GM19395 (cell line): ENCODE measurements around the gene GALNT2.

Source experiments
- ATAC-seq: cut with Tn5 transposase; IDR thresholded peaks from one replicate; pipeline ENCODE4 v1.9.1; 2021; ENCODE audit warnings: mild to moderate bottlenecking, moderate library complexity; ENCODE audit not compliant: unreplicated experiment

GALNT2 gene

DNA sequence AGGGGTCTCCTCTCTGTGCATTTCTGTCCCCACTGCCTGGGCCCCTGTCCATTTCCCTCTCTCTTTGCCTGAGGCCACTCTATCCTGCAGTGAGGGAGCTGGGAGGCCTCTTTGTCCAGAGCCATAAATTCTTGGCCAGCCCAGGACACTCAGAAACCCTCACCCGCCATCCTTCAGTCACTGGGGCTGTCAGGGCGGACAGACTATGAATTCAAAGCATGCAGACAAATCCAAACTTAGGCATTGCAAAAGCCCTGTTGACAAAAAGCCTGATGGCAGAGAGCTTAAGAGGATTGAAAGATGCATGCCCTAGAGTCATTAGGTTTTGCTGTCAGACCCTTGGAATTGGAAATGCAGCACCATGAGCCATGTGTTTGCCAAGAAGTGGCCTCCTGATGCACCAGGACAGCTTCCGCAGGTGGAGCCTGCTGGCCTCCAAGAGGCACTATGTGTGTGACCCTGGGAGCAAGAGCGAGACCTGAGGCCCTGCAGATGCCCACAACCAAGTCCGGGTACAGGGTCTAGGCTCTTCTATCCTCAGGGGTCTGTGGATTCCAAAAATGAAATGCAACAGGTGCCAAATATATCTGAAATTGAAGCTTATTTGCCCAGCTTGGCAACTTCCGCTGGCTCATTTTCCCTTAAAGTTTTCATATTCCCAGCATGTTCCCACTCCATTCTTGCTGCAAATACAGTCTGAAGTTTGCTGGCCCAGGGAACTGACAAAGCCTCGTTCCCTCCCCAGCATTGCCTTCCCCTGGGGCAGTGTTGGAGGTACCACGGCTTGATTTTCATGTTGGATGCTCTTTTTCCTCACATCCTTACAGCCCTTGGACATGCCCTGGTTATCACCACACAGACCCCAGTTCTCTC is 181.2 kb downstream of the GALNT2 start:
- ATAC-seq: no peak

DNA sequence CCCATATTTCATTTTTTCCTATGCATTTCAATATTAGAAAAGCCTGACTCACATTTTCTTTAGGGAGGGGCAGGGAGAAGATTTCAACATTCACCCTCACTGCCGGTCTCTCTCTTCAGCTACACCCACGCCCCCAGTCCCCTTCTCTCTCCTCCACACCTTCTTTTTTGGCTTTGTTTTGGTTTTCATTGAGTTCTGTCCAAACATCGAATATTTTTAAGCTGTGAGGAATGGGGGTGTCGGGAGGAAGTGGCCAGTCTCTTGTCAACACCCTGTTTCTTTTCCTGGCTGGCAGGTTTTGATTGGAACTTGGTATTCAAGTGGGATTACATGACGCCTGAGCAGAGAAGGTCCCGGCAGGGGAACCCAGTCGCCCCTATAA is 181.8 kb downstream of the GALNT2 start:
- no peak for ATAC-seq

DNA sequence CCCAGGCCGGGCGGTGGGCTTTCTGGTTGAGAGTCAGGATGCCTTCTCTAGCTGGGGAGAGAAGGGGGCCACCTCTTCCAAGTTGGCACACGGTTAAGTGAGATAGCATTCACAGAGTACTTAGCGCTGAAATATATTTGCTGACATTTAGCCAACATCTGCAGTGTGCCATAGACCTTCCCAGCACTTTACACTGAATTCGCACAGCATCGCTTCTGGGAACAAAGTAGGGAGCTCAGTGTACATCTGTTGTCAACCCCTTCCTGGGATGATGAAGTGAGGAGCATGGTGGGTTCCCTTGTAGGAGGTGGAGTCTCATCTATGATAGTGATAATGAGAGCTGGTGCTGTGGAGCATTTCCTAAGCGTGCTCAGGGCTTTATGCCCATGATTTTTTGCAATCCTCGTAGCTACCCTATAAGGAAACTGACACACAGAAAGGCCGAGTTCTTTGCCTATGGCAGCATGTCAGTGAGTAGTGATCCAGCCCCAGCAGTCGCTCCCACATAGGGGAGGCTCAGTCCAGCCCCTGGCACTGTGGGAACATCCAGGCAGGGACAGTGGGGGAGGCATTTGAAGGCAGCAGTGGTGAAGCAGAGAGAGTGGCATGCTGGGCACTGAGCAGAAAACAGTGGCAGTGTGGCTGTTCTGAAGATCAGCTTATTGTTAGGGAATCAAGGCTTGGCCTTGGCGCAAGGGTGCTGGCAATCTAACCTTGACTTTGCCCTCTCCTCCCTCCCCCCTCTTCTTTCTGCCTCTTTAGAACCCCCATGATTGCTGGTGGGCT is 182.8 kb downstream of the GALNT2 start:
- no peak for ATAC-seq

DNA sequence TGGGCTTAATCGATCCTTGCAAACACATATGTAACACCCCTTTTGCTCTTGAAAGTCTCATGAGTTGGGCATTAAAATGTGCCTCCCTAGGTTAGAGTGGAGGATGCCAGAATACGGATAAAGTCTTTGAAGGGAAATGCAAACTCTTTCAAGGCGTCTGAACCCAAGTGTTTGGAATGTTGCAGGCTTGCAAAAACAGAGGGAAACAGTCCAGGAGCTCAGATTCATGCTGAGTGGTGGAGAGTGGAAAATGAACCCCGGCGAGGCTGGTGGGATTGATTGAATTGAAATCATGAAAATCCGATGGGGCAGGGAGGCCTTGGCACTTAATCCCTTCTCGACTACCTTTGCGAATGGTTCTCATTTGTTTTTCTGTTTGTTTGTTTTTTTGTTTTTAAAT is 183.6 kb downstream of the GALNT2 start:
- no peak for ATAC-seq

DNA sequence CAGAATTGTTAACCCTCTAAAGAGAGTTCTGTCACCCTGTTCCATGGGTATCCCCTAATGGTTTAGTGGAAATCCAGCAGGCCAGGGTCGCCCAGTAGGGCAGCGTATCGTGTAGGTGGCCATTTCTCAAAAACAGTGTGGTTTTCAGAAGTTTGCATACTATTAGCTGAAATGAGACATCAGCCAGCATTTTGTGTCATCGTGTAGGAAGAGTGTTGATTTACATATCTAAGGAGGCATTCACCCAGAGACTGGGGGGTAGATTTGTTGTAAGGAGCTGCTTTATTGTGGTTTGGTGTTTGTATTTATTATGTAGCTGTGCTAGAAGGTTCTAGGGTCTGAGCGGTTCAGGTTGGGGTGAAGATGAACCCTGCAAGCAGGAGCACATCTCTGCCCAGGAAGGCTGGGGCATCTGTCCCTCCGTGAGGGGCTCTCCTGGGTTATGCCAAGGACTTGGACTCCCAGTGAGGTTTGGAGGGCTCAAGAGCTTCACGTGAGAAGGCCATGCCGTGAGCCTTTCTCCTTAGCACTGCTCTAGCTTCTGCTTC is 184.7 kb downstream of the GALNT2 start:
- ATAC-seq: peak; percentile 76

DNA sequence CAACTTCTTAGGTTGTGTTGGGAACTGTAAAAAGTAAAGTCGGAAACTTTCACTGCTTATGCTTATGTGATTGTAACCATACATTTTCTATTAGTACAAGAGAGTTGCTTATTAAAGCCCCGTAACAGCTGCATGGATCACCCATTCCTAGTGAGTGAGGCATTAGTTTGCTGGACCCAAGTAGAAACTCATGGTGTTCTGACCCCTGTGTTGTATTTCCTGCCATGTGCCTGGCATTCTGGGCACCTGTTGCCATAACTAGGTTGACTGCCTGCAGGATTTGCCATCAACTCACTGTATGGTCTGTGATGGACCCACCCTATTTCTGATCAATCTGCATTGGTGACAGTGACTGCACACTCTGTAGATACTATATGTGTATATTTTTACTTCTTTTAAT is 186.1 kb downstream of the GALNT2 start:
- no peak for ATAC-seq

DNA sequence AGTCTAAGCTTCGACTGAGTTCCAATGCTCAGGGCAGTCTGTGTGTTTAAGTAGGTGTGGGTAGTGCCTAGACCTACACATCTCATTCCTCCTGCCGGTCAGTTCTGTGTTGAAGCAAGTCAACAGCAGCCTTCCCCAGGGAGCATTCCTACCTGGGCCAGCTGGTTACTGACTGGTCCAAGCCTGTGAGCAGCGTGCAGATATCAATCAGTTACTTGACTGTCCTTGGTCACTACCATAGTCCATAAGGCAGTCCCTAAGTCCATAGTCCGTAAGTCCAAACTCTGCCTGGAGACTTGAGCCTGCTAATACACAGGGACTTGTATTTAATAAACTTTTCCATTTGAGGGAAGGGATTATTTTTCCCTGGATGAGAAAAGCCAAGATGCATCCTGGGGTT is 187.2 kb downstream of the GALNT2 start:
- ATAC-seq: no peak

DNA sequence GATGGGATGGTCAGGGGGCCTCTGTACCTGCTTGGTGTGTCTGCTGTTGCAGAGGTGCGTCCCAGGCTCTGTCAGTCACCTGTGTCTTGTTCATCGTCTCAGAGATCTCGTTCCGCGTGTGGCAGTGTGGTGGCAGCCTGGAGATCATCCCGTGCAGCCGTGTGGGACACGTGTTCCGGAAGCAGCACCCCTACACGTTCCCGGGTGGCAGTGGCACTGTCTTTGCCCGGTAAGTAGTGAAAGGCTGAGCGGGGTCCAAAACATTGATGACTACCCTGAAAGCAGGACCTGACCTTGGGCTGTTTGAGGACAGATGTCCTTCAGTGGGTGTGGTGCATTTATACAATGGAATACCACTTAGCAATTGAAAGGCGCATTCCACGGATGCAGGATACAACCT is 188.1 kb downstream of the GALNT2 start:
- ATAC-seq: no peak

DNA sequence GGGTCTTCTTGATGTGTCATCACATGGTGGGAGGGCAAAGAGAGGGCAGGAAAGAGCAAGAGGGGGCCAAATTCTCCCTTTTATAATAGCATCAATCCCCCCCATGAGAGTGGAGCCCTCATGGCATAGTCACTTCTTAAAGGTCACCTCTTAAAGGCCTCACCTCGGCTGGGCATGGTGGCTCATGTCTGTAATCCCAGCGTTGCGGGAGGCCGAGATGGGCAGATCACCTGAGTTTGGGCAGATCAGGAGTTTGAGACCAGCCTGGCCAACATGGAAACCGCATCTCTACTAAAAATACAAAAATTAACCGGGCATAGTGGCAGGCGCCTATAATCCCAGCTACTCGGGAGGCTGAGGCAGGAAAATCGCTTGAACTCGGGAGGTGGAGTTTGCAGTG is 189.0 kb downstream of the GALNT2 start:
- ATAC-seq: no peak

DNA sequence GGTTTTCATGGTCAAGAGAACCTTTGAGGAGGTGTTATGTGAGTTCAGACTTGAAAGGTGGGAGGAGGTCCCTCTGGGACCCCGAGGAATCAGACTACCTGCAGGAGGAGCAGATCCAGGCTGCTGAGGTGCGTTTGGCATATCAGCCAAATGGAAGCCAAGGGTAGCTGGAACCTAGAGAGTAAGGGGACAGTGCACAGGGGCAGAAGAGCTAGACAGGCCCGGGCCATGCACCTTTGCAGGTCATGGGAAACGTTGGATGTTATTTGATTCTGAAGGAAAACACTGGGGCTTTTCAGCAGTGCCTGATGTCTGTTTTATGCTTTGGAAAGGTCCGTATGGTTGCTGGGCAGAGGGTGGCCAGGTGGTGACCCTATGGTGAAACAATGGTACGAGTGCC is 189.9 kb downstream of the GALNT2 start:
- ATAC-seq: no peak

DNA sequence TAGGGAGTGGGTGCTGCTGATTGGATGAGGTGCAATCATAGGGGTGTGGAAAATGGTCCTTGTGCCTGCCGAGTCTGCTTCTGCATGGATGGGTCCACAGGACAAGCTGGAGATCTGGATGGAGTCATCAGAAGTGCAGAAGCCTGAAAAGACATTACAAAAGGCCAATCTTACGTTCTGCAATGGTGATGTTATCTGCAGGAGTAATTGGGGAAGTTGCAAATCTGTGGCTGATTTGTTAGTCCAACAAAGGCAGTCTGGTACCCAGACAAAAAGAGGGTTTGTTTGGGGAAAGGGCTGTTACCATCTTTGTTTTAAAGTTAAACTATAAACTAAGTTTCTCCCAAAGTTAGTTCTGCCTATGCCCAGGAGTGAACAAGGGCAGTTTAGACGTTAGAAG is 192.6 kb downstream of the GALNT2 start:
- ATAC-seq: no peak

DNA sequence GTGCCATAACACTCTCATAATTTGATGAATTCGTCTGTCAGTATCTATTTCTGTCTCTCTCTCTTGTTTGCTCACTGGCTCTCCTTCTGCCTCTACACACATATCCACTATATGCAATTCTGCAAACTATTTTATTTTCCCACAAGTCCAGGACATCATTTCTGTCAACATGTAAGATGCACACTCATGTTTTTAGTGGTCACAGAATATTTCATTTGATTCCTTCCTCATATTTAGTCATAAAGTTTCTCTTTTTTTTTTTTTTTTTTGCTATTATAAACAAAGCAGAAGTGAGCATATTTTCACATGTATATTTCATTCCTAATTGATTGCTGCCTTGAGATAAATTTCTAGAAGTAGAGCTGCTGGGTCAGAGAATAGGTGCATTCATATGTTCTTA is 193.8 kb downstream of the GALNT2 start:
- no peak for ATAC-seq

DNA sequence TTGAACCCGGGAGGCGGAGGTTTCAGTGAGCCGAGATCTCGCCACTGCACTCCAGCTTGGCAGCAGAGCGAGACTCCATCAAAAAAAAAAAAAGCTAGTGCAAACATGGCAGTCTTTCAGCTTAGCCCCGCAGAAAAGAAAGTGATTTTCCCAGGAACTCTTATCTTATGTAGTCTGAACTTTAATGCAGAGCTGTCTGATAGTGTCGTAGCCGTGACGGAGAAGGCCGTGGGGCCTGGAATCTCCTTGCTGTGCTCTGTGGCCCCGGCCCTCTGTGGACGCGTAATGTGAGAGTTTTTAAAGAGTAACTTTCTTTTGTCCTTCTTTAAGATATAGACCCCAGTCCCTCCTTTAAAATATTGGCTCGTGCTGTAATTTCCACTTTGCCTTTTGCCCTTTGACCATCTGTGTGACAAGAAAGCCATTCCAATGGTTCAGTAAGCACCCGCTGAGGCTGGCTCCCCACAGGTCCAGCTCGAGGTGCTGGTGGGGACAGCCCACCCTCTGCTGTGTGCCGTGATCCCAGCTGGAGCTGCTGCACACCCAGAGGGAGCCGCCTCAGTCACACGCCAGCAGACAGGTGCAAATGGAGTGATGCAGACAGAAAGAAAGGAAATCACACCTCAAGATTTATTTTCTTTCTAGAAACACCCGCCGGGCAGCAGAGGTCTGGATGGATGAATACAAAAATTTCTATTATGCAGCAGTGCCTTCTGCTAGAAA is 195.1 kb downstream of the GALNT2 start:
- no peak for ATAC-seq

DNA sequence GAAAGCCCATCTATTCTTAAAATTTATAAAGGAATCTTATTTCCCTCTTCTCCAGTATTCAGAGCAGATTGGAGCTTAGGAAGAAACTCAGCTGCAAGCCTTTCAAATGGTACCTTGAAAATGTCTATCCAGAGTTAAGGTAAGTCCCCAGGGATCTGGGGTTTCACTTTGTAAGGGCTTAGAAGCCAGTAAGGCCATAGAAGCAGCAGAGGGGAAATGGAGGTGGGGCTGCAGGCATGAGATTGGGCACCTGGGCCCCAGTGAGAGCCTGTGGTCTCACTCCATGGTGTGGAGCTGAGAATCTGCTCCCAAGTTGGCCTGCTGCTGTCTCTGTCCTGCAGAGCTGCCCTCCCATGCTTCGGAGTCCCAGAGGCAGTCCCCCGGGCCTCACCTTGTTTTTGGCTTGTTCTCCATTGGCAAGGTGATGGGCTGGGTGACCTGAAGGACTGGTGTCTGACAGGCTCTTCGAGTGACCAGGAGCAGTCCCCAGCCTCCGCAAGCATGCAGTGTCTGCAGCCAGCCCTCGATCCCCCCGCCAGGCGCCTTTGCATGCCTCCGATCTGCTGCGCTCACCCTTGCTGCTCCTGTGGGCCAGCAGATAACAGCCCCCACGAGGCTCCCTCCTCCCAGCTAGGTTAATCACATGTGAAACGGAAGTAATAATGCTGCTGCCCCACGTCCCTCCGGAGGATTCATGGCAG is 196.0 kb downstream of the GALNT2 start:
- no peak for ATAC-seq

DNA sequence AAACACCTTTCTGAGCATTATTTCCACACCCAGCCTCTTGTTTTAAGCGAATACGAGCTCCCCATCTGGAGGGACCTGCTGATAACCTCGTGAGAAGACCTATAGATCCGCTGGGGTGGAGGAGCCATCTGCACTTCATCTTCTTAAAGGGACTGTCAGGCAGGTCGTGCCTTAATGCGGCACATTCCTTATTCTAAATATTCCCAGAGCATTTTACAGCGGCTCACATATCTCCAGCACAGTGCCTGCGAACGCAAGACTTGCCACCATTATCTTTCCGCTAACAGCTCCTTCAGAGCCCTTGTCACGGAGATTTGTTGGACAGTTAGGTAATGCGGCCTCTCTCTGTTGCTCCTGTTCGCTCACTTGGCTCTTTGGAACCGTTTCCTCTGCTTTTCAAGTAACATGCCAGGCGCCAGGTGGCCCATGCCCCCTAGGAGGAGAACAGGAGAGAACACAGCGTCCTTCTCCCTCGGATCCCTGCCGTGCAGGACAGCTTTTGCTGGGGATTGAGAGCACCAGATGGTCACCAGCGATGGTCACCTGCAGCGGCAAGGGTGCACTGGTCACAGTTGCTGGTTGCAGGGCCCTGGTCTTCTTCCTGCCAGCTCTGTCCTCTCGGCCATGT is 196.6 kb downstream of the GALNT2 start:
- no peak for ATAC-seq

DNA sequence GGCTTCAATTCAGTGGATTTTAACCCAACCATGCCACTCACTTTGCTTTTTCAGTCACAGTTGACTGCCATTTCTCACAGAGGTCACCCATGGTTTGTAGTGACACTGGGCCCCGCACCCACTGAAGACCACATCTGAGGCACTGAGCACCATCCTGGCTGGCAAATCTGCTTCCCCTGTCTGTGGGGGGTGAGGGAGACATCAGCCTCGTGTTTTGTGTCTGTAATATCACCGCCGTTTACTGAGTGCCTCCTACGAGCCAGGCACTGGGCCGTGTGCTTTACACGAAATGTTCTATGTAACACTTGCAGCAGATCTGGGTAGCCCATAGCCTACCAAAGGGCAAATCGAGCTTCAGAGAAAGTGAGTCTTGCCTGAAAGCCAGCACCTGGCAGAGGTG is 197.3 kb downstream of the GALNT2 start:
- no peak for ATAC-seq

DNA sequence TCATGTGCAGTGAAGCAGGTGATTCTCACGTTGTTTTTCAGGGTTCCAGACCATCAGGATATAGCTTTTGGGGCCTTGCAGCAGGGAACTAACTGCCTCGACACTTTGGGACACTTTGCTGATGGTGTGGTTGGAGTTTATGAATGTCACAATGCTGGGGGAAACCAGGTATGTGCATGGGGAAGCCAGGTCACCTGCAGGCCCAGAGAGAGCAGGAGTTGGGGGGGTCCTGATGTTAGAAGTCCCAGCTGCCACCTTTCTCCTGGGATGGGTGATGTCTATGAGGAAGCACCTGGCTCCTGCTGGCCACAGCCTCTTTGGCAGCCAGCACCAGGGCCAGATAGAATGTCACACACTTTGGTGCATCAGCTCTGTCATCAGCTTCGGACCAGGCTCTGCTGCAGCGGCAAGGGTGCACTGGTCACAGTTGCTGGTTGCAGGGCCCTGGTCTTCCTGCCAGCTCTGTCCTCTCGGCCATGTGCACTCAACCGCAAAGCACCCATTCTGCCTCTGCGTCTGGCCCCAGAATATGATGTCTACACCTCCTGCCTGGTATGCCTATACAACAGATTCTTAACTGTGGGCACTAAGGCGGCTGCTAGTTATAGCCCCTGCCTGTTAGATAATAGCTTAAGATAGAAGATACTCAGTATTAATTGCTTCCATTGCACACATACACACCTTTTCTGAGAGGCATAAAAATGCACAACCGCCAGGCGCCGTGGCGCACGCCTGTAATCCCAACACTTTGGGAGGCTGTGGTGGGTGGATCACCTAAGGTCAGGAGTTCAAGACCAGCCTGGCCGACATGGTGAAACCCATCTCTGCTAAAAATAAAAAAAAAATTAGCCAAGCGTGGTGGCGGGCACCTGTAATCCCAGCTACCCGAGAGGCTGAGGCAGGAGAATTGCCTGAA is 198.4 kb downstream of the GALNT2 start:
- ATAC-seq: no peak

DNA sequence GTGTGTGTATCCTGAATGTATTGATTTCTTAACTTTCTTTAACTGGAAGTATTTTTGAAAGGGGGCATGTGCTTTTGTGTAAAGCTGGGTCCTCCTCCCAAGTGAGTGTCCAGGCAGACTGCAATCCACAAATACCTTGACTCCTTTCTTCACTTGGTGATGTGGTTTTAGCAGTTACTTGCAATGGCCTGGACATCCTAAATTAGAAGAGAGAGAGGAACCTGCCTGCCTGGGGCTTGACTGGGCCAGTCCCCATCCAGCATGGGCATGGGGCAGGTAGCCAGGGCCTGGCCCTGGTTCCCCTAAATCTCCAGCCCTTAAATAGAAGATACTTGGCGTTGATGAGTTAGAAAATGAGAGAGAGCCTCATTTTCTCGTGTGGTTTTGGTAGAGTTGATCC is 199.4 kb downstream of the GALNT2 start:
- no peak for ATAC-seq

DNA sequence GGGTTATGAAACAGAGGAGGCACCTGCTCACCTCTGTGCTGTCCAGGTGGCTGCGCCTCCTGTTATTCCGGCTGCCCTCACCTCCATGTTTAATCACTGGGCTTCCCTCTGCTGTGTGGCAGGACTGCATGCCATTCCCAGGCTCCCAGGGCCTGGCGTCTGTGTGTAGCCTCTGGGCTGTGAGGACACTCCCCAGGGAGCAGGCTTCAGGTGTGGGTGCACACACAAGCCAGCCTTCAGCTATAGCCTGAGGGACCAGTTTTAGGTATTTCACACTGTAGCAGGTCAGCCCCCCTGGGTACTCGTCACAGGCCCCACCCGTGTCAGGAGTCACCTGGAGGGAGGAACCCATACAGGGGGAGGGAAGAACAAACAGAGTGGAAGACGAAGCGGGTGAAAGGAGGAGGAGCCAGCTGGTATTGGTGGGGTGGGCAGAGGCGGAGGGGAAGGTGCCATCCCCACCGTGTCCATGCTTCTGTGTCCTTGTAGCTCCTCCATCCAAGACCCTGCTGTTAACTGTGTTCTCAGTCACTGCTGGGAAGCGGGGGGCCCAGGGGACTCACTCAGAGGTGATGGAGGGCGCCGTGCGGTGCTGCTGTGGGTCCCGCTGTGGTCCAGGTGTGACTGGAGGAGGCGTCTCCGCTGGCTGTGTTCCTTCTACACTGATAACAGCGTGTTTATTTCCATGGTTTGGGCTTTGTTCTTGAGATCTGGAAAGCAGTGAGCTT is 200.5 kb downstream of the GALNT2 start:
- no peak for ATAC-seq
